ENCODE data around the gene WHAMM.
A peak's percentile ranks its signal among the peaks of the same experiment; 100 is the strongest.

WHAMM gene

DNA sequence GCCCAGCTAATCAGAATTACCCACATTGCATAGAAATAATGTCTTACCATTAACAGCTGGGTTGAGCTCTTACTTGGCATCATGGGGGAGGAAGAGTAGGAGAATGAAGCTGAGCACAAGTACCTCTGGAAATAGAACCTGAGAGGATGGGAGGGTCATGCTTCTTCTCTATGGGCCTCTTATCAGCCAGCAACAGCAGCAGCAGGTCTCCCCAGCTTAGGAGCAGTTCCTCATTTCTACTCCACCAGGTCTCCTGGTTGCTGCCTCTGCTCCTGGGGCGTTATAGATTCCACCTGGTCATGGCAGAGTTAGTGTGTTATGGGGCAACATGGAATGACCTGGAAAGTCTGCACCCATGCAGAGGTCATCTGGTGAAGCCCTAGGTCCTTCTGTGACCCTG lies 6.9 kb upstream of the WHAMM start:
- DNase-seq (ENCODE audit: low read depth): no peak

DNA sequence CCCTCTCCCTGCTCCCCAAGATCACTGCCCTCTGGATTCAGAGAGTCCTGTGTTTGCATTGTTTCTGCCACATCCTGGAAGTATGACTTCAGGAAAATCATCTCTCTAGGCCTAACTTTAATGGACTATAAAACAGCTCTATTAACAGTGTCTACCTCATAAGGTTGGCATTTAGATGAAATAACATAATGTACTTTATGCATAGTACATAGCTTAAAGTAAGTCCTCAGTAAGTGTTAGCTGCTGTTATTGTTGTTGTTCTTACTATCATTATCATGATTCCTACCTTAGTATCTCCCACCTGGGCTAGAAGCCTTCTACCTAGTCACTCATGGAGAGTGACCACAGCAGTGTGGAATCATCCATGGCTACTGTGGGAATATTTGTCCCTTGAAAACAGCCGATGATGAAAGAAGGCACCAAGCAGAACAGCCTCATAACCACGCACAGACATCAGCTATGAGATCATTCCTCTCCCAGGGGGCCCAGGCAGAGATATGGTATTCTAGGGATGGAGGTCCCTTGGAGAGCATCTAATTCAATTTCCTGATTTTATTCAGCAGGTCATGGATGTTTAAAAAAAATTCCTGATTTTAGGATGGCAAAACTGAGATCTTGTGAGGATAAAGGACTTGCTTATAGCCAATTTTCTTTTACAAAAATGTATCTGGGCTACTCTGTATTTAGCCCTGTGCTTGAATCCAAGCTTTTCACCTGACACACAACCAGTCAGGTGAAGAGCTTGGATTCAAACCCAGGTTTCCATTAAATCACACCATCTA lies 5.4 kb upstream of the WHAMM start:
- DNase-seq (ENCODE audit: low read depth): peak; percentile 8

DNA sequence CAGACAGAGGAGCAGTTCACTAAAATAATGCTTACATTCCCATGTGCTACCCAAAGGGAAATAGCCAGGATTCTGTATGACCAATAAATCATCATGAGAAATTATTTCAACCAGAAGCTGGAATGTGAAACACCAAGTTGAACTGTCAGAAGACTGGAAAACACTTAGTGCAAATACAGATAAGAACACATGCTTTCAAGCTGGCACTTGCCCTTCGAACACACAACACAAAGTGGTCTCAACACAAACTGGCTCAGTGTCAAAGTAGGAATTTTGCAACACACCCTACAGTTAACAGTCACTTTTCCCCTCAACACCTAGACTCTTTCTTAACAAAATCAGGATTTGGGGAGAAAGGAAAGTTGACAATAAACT lies 4.9 kb upstream of the WHAMM start:
- peak; percentile 10 for DNase-seq (ENCODE audit: low read depth)

DNA sequence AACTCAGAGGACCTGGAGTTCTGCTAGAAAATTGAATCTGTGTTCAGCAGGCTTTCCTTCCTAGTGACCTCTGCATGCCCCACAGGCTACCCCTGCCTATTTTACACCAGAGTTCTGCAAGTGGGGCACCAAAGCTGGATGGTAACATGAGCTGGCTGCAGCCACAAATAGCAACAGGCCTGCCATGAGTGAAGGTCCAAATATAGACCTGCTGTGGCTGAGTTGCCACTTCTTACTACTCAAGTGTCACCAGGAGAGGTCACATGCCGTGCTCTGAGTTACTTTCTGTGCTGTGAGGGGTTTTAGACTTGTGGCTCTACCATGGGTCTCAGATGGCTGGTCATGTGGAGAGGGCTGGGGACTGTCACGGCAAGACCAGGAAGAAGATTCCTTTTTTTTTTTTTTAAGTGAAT lies 3.4 kb upstream of the WHAMM start, which contains the start of gene FSD2:
FSD2 (minus strand) TSS at position 76 of the 413 bp plus-strand sequence. CDS start 18,679 bp downstream, outside the sequence.
- peak; percentile 13 for DNase-seq (ENCODE audit: low read depth)

DNA sequence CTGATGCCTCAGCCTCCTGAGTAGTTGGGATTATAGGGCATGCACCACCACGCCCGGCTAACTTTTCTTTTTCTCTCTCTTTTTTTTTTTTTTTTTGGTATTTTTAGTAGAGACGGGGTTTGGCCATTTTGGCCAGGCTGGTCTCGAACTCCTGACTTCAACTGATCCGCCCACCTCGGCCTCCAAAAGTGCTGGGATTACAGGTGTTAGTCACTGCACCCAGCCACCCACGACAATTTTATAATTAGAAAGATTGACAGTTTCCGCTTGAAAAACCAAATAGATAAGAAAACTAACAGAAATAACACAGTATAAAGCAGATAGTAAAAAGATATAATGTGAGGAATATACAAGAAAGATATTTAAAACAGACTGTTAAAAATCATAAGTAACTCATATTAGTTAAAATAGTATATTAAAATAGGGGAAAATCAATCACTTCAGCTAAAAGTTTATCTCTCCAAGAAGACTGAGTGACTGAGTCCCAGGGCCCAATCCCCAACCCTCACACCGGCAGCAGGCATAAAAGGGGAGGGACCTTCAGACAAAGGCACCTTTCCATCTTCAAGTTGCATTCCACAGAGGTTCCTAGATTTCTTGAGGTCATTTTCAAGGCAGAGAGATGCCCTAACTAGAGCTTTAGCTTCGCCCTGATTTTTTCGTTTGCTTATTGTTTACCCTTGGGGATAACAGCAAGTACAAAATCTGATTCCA lies 1.4 kb upstream of the WHAMM start:
- DNase-seq (ENCODE audit: low read depth): no peak

DNA sequence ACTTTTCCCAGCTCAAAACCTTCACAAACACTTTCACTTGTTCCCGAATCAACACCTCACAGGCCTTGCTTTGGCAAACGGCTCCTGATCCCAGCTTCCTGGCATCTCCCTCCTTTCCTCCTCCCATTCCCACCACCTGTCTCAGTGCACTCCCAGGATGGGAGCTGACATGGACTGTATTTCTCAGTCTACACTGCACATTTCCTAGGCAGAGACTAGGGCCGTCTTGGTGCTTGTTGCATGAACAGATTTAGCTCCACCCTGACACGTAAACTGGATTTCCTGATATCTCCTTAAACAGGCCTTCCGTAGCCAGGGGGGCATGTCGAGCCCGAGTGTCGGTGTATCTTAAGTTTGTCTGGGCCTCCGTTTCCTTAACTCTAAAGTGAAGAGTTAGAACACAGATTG lies 790 bp upstream of the WHAMM start:
- no peak for DNase-seq (ENCODE audit: low read depth)

DNA sequence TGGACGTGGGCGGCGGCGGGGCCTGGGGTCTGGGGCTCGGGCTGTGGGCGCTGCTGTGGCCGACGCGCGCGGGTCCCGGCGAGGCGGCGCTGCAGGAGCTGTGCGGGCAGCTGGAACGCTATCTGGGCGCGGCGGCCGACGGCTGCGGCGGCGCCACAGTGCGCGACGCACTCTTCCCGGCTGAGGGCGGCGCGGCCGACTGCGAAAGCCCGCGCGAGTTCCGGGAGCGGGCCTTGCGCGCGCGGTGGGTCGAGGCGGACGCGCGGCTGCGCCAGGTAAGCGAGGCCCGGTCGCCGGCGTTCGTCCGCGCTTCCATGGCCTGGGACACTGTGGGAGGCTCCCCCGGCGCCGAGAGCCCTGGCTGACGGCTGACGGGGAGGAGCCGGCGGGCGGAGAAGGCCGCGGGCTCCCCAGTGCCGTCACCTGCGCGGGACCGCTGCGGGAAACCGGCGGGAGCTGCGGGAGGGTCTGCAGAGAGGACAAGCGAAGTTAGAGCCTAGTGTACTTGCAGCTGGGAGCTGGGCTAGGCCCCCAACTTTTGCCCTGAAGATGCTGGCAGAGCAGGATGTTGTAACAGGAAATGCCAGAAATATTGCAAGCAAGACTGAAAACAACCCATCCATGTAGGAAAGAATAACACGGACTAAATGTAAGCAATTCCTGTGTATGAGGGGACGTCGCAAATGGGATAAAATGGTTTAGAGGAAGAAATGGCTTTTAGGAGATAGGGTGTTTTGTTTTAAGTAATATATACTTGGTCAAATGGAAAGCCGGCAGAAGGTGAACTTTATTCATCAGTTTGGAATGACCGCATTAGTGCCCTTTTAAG lies 847 bp downstream of the WHAMM start:
- peak; percentile 76 for DNase-seq (ENCODE audit: low read depth)

DNA sequence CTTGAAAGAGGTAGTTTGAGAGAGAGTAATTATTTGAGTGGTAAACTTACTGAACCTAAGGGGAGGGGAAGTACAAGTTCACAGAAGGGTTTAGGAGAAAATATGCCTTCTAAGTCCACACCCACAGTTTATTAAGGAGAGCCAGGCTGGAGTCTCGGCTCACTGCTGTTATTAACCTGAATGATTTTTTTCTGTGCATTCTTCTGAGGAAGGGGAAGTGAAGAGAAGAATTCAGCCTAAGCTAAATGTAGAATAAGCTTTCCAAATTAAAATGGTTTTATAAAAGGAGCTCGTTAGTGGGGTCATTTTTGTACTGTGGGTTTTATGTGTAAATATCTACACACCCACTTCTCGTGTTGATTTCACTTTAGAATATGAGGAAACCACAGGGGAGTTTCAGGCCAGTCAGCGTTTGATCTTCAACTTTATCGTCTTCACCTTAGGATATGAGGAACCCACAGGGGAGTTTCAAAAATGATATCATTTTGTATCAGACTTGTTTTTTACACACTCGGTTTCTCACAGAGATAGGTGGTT lies 1.5 kb downstream of the WHAMM start:
- DNase-seq (ENCODE audit: low read depth): no peak

DNA sequence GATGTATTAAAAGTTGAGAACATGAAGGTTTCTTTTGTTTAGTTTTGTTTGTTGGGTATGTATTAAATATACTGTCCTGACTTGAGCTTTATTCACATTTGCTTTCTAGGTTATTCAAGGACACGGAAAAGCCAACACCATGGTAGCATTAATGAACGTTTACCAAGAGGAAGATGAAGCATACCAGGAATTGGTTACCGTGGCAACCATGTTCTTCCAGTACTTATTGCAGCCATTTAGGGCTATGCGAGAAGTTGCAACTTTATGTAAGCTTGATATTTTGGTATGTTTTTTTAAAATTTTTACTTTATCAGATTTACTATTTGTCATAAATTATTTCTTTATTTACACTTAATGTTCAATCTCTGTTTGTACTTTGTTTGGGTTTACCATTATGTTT lies 3.6 kb downstream of the WHAMM start:
- DNase-seq (ENCODE audit: low read depth): peak; percentile 13

DNA sequence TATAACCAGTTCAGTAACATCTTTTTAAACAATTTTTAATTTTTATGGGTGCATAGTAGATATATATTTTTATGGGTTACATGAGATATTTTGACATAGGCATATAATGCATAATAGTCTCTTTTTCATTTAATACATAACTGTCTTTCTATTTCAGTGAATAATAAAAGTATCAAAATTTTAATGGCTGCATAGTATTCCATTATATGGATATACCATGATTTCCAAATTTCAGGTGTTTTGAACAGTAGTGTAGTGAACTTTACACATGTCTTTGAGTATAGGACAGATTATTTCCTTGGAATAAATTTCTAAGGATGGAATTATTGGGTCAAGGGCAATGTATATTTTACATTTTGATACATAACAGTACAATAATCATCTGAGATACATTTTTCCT lies 10.7 kb downstream of the WHAMM start:
- no peak for DNase-seq (ENCODE audit: low read depth)

DNA sequence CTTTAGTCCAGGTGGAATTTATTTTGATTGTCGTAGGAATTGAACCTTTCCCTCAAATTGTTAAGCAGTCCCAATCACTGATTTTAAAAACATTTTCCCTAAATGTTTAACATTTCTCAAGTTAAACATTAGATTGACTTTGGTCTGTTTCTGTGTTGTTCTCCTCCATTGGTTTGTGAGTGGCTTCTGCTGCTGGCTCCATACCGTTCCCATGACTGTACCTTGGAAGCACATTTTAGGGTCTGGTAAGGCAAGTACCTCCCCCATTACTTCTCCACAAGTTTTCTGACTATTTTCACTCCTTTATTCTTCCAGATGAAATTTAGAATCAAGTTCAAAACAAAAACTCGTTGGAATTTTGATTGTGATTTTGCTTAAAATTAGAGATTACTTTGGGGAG lies 12.0 kb downstream of the WHAMM start:
- peak; percentile 64 for DNase-seq (ENCODE audit: low read depth)

DNA sequence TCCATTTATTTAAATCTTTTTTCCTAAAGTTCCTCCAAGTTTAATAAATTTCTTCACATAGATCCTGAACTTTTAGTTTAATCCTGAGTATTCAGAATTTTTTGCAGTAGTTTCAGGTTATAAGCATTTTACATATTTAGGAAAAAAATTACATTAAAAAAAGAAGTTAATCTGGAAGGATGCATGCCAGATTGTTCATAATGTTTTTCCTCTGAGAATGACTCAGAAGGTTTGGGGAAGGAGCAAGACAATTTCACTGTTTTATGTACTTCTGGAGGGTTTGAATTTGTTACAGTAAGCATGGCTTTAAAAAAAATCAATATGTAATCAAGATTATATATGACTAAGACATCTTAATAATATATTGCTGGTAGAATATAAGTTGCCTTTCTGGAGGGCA lies 12.4 kb downstream of the WHAMM start:
- peak; percentile 30 for DNase-seq (ENCODE audit: low read depth)

DNA sequence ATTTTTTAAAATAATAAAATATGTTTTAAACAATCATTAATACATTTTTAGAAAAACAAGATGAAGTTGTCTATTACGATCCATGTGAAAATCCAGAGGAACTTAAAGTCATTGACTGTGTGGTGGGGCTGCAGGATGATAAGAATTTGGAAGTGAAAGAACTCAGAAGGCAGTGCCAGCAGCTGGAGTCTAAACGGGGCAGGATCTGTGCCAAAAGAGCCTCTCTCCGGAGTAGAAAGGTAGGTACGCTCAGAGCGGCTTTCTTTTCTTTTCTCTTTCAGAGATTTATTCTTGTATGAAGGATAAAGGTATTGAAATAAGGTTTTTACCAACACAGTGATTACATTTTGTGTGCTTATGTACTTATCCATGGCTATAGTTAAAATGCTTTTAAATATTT lies 13.6 kb downstream of the WHAMM start:
- no peak for DNase-seq (ENCODE audit: low read depth)

DNA sequence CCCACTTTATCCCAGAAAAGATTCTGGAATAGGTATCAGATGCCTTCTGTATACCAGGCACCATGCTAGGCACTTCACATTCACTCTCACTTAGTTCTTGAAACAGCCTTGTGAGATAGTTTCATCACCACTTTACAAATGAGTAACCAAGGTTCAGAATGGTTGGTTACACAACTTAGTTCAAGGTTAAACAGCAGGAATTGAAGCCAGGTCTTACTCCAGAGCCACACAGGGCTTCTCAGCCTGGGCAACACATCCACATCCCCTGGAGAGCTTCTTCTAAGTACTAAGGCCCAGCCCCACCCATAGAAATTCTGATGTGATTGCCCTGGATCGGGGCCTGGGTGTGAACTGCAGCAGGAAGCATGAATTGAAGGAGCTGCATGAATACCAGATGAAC lies 18.6 kb downstream of the WHAMM start:
- DNase-seq (ENCODE audit: low read depth): no peak

DNA sequence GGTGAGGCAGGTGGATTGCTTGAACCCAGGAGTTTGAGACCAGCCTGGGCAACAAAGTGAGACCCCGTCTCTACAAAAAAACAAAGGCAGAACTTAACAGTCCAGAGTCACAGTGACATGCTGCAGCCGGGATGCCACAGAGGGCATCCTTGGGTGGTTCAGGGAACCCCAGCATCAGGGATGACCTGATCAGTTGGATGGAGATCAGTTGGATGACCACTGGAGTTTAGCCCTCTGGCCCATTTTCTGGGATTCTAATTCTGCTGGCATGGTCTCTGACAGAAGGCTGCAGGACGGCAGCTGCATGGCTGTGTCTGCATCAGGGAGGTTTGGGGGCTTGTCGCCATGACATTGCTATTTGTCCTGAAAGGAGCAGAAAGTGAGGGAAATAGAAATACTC lies 19.8 kb downstream of the WHAMM start:
- DNase-seq (ENCODE audit: low read depth): no peak

DNA sequence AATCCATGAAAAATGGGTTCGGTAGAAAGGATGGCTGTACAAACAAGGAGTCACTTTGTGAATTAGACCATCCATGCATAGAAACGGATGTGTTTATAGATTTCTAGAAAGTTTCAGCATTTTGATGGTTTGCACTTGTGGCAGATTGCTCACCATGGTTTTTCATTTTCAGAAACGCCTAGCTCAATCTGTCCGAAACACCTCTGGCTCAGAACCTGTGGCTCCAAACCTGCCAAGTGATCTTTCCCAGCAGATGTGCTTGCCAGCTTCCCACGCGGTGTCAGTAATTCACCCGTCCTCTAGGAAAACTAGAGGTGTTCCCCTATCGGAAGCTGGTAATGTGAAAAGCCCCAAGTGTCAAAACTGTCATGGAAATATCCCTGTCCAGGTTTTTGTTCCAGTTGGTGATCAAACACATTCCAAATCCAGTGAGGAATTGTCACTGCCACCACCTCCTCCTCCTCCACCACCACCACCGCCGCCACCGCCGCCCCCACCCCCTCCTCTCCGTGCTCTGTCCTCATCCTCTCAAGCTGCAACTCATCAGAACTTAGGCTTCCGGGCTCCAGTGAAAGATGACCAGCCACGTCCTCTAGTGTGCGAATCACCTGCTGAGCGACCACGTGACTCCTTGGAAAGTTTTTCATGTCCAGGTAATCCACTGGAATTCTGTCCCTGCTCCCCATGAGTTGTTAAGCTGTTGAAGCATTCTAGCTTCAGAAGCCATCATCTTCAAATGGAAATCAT lies 21.2 kb downstream of the WHAMM start:
- DNase-seq (ENCODE audit: low read depth): no peak

DNA sequence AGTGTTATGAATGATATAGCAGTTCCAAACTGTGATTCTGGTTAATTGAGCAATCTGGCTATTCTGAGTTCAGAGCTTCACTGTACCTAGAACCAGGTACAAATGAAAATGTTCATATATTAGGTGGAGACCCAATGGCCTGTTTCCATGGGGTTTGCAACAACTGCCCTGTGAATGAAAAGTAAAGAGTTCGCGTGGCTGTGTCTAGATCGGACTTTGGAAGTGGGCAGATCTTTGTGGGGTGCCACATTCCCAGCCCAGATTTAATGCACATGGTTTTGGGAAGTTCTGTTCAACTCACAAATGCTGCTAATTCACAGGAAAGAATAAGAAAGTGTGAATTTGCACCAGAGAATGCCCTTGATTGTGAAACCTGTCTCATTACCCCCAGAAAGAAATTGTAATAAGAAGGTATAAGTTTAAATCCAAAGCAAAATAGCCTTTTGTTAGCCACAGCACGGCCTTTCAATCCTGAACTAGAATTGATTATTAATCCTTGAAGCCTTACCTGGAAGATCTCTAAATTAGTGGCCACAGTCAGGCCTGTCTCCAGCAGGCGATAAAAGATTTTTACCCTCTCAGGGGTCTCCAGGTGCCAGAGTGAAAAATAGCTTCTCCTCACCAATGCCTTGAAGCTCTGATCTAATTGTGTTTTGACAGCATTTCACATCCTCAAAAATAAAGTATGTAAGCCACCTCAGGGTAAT lies 22.6 kb downstream of the WHAMM start:
- DNase-seq (ENCODE audit: low read depth): no peak

DNA sequence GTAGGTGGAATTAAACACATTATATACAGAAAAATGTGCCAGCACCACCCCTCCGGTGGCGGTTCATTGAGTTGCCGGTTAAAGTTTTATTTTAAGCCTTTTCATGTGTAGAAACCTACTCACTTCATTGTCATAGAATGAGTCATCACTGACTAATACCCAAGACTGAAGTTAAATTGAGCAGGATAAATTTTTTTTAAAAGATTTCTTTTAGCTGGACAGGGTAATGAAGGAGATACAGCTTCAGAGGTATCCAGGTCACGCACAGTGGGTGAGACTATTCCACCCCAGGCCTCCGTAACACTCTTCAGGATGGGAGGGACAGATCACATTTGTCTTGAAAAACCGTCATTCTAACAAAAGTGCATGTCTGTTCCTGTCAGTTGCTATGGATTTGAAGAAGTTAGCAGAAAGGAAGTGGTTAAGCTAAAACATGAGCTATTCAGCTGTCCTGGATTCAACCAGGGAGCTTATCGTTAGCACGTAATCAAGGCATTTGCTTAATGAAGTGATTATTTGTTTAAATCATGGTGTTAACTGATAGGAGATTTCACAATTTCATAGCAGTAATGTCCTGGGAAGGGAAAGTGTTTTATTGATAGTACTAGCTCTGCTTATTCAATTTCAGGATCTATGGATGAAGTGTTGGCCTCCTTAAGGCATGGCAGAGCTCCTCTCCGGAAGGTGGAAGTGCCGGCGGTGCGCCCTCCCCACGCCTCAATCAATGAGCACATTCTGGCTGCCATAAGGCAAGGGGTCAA lies 23.4 kb downstream of the WHAMM start:
- peak; percentile 90 for DNase-seq (ENCODE audit: low read depth)

DNA sequence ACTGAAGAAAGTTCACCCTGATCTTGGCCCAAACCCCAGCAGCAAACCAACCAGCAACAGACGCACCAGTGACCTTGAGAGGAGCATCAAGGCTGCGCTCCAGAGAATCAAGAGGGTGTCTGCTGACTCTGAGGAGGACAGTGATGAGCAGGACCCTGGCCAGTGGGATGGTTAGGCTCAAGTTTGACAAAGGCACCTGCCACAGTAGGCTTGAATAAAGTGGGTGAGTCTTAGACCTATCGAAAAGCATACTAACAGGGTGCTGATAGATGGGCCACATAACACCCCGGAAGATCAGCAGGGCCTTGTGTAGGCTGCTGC lies 23.9 kb downstream of the WHAMM start:
- DNase-seq (ENCODE audit: low read depth): no peak

DNA sequence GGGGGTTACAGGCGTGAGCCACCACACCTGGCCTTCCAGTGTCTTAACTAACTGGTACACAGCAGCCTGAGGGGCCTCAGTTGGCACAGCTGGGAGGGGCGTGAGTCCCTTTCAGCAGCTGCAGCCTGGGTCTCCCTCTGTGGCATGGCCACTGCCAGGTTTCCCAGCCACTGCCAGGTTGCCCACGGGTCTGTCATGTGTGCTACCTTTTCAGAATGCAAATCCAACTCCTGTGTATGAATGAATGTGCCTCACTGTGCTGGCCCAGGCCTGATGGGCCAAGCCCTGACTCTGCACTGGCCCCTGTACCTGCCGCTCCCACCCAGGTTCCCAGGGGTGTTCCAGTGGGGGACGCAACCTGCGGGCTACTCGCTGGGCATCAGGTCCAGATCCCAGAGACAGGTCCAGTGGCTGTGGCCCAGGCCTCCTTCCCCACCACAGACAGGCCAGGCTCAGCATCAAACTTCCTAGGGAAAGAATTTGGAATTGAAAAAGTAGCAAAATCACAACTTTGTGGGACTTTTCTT lies 26.0 kb downstream of the WHAMM start:
- DNase-seq (ENCODE audit: low read depth): no peak

All from EH (cell line).